ENCODE results near the gene HCN1.

GRCh38 chr5:45696206-45696836, at the start of gene HCN1:
- TF ChIP-seq CTCF (tag by site-specific recombination; IDR thresholded peaks at IDR 0.05), result no peak
- no peak for TF ChIP-seq ZNF10 (tag by site-specific recombination; IDR thresholded peaks at IDR 0.05)
- TF ChIP-seq ZNF423 (tag by site-specific recombination; IDR thresholded peaks at IDR 0.05), result no peak
- TF ChIP-seq ZNF558 (tag by site-specific recombination; IDR thresholded peaks at IDR 0.05), result no peak
- no peak for TF ChIP-seq YY1 (tag by site-specific recombination; IDR thresholded peaks at IDR 0.05)
